K562 (cell line): Measurements from ENCODE around the gene RIPOR2. TPM values are rescaled to one million over a fixed set of nuclear protein-coding genes. Genes with fewer than 3 reads are reported as not detected.

Experiments
- CC2D1A ChIP-seq: fragments of 450-650 bp; IDR thresholded peaks from 2 replicates; pipeline ENCODE4 v1.6.1; 2017; ENCODE audit warnings: mild to moderate bottlenecking
- CREB3L1 ChIP-seq: fragments of 450-650 bp; IDR thresholded peaks from 2 replicates; pipeline ENCODE4 v1.6.1; 2014; ENCODE audit warnings: low read depth, mild to moderate bottlenecking, moderate library complexity, borderline replicate concordance
- FUS ChIP-seq: fragments of 200-400 bp; formaldehyde crosslinking; optimal IDR thresholded peaks from 2 replicates; pipeline ENCODE3; 2017; ENCODE audit warnings: low read depth, low read length
- HDAC3 ChIP-seq: fragments of 450-650 bp; IDR thresholded peaks from 2 replicates; pipeline ENCODE4 v1.6.1; 2018; ENCODE audit warnings: borderline replicate concordance, mild to moderate bottlenecking, moderate library complexity; ENCODE audit not compliant: partially characterized antibody
- JUNB ChIP-seq: fragments of 450-650 bp; formaldehyde crosslinking; conservative IDR thresholded peaks from 2 replicates; pipeline ENCODE4 v1.4.0; 2020; ENCODE audit warnings: mild to moderate bottlenecking
- KDM4B ChIP-seq, 2 experiments: fragments of 450-650 bp in 1 of 2; sonication (generic) in 1 of 2; IDR thresholded peaks; 2 replicates each; pipeline ENCODE4 v1.6.1; 2016 to 2017; ENCODE audit warnings: borderline replicate concordance in 2 of 2, antibody characterized with exemption in 1 of 2, low read depth in 1 of 2, mild to moderate bottlenecking in 1 of 2
- KLF6 ChIP-seq: fragments of 250-450 bp; sonication (Bioruptor Pico); IDR thresholded peaks from 2 replicates; pipeline ENCODE4 v1.4.0; 2020; ENCODE audit warnings: mild to moderate bottlenecking, moderate library complexity, borderline replicate concordance
- NR3C1 ChIP-seq: sonication (generic); formaldehyde crosslinking; IDR thresholded peaks from 2 replicates; pipeline ENCODE4 v1.8.1; 2022; ENCODE audit warnings: missing genetic modification reagents
- RBM22 ChIP-seq: fragments of 200-400 bp; formaldehyde crosslinking; IDR thresholded peaks from 2 replicates; pipeline ENCODE4 v1.6.1; 2018; ENCODE audit warnings: low read length, low read depth; ENCODE audit not compliant: poor library complexity, severe bottlenecking
- SAFB2 ChIP-seq: fragments of 200-400 bp; formaldehyde crosslinking; IDR thresholded peaks from 2 replicates; pipeline ENCODE4 v1.6.1; 2018; ENCODE audit warnings: borderline replicate concordance, low read length, low read depth, moderate library complexity; ENCODE audit not compliant: severe bottlenecking
- SMAD1 ChIP-seq: fragments of 150-350 bp; IDR thresholded peaks from 2 replicates; pipeline ENCODE4 v1.6.1; 2014; ENCODE audit warnings: low read length, low read depth; ENCODE audit not compliant: partially characterized antibody
- SPI1 ChIP-seq: IDR thresholded peaks from 2 replicates; pipeline ENCODE4 v1.6.1; 2011; ENCODE audit warnings: low read depth, low read length, control low read depth, borderline replicate concordance
- TAF7 ChIP-seq: fragments of 450-650 bp; IDR thresholded peaks from 2 replicates; pipeline ENCODE4 v1.6.1; 2016; ENCODE audit warnings: missing genetic modification characterization, missing compliant biosample characterization
- ZNF143 ChIP-seq: sonication (generic); formaldehyde crosslinking; IDR thresholded peaks from 2 replicates; pipeline ENCODE4 v1.9.0; 2022; ENCODE audit warnings: mild to moderate bottlenecking, missing genetic modification reagents
- ZNF707 ChIP-seq: fragments of 250-450 bp; sonication (Bioruptor Pico); conservative IDR thresholded peaks from 2 replicates; pipeline ENCODE4 v1.8.0; 2022; ENCODE audit warnings: inconsistent platforms, mild to moderate bottlenecking, moderate library complexity
- ZNF764 ChIP-seq: fragments of 250-450 bp; sonication (Bioruptor Pico); IDR thresholded peaks from 2 replicates; pipeline ENCODE4 v1.4.0; 2020; ENCODE audit warnings: low read depth, mild to moderate bottlenecking, moderate library complexity
- polyA plus RNA-seq, 8 experiments: library from polyadenylated mRNA; depleted of rRNA in 4 of 8; stranded (reverse) in 5 of 8; unstranded in 3 of 8; fragments of >200 nt; fragmentation: Nextera tagmentation in 2 of 8; fragmentation: Illumina TruSeq in 1 of 8; extraction: Ambion mirVana in 2 of 8; extraction: Trizol in 1 of 8; gene quantifications; 2 replicates each; pipeline versions ENCODE4 v1.2.1 to v1.2.3, GENCODE V29; 2011 to 2014; ENCODE audit warnings: inconsistent platforms in 1 of 8, missing spikeins in 1 of 8
- total RNA-seq, 7 experiments: library from RNA; depleted of rRNA in 6 of 7; stranded (reverse); fragments of >200 nt in 6 of 7; fragmentation: Illumina TruSeq in 2 of 7; extraction: Trizol in 2 of 7; gene quantifications; 2 replicates each; pipeline versions ENCODE4 v1.2.1 to v1.2.3, GENCODE V29; 2011 to 2021; ENCODE audit warnings: low replicate concordance in 1 of 7
- TF ChIP-seq, protein P1 (sequence below): sonication (generic); formaldehyde crosslinking; IDR thresholded peaks from 2 replicates; pipeline ENCODE4 v1.8.0; 2022; ENCODE audit warnings: mild to moderate bottlenecking, missing genetic modification reagents
- TF ChIP-seq, protein P2 (sequence below): sonication (generic); formaldehyde crosslinking; IDR thresholded peaks from 2 replicates; pipeline ENCODE4 v1.8.1; 2023; ENCODE audit warnings: mild to moderate bottlenecking, missing genetic modification reagents, moderate library complexity
- TF ChIP-seq, protein P3 (sequence below), 3 experiments: IDR thresholded peaks in 2 of 3; conservative IDR thresholded peaks in 1 of 3; 2 replicates each; pipeline ENCODE4 v1.5.1; 2011 to 2012; ENCODE audit warnings: low read length in 3 of 3, mild to moderate bottlenecking in 3 of 3, control low read depth in 2 of 3, improper control_type of control experiment in 1 of 3, inconsistent platforms in 1 of 3, low read depth in 1 of 3, mixed read lengths in 1 of 3, moderate library complexity in 1 of 3; ENCODE audit not compliant: insufficient read depth in 2 of 3
- TF ChIP-seq, protein P4 (sequence below): fragments of 250-450 bp; sonication (Bioruptor Pico); IDR thresholded peaks from 2 replicates; pipeline ENCODE4 v1.9.0; 2021; ENCODE audit warnings: mild to moderate bottlenecking

The RIPOR2 gene
- total and polyA plus RNA-seq, 9 of the 15 experiments (the other 6 are each of a cell fraction or from before 2014, with no cell fraction given): 0.04 to 1.0 (median 0.47) TPM; not detected in 2

DNA sequence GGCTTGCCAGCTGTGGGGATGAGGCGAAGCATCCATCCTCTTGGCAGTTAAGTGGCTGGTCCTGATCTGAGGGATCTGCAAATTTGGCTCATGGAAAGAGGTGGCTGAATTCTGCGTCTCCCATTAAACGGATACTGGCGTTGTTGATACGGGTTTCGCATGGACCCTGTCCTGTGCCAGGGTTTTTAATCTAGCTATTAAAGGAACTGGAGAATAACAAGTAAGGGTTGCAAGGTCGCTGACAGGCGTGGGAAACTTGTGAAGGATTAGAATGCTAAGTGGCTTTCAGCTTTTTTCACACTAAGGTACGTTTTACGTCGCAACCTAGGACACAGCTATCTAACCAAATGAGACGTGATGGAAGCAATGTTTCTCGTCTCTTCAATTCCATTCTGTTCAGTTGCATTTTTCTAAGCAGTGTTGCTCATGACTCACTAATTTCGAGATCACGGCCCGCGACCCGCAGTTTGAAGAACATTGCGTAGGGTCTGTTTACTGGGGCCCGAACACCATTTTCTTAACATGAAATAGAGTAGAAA, 160.2 kb downstream of the RIPOR2 start (continued):
- TF ChIP-seq, protein P1, sequence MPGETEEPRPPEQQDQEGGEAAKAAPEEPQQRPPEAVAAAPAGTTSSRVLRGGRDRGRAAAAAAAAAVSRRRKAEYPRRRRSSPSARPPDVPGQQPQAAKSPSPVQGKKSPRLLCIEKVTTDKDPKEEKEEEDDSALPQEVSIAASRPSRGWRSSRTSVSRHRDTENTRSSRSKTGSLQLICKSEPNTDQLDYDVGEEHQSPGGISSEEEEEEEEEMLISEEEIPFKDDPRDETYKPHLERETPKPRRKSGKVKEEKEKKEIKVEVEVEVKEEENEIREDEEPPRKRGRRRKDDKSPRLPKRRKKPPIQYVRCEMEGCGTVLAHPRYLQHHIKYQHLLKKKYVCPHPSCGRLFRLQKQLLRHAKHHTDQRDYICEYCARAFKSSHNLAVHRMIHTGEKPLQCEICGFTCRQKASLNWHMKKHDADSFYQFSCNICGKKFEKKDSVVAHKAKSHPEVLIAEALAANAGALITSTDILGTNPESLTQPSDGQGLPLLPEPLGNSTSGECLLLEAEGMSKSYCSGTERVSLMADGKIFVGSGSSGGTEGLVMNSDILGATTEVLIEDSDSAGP: no peak
- TF ChIP-seq ZNF764 (CRISPR knock-in tag) (no peak), SMAD1 (no peak), CC2D1A (no peak), RBM22 (no peak), ZNF707 (no peak), FUS (no peak), TAF7 (tag) (0 out of 2 replicates have a peak, but pooled peaks have one; percentile 19), JUNB (CRISPR knock-in tag) (no peak), KLF6 (CRISPR knock-in tag) (no peak), KDM4B (IDR thresholded peaks at IDR 0.05; ENCODE audit: borderline replicate concordance in 2 of 2, low read depth in 1 of 2) (no peak), NR3C1 (CRISPR knock-in tag) (no peak), HDAC3 (no peak), ZNF143 (CRISPR knock-in tag) (no peak), SAFB2 (no peak), CREB3L1 (no peak), SPI1 (no peak)
- TF ChIP-seq, protein P2, sequence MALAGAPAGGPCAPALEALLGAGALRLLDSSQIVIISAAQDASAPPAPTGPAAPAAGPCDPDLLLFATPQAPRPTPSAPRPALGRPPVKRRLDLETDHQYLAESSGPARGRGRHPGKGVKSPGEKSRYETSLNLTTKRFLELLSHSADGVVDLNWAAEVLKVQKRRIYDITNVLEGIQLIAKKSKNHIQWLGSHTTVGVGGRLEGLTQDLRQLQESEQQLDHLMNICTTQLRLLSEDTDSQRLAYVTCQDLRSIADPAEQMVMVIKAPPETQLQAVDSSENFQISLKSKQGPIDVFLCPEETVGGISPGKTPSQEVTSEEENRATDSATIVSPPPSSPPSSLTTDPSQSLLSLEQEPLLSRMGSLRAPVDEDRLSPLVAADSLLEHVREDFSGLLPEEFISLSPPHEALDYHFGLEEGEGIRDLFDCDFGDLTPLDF: no peak
- TF ChIP-seq, protein P3, sequence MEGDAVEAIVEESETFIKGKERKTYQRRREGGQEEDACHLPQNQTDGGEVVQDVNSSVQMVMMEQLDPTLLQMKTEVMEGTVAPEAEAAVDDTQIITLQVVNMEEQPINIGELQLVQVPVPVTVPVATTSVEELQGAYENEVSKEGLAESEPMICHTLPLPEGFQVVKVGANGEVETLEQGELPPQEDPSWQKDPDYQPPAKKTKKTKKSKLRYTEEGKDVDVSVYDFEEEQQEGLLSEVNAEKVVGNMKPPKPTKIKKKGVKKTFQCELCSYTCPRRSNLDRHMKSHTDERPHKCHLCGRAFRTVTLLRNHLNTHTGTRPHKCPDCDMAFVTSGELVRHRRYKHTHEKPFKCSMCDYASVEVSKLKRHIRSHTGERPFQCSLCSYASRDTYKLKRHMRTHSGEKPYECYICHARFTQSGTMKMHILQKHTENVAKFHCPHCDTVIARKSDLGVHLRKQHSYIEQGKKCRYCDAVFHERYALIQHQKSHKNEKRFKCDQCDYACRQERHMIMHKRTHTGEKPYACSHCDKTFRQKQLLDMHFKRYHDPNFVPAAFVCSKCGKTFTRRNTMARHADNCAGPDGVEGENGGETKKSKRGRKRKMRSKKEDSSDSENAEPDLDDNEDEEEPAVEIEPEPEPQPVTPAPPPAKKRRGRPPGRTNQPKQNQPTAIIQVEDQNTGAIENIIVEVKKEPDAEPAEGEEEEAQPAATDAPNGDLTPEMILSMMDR (IDR thresholded peaks at IDR 0.05 in 2 of 3, conservative IDR thresholded peaks at IDR 0.05 in 1 of 3; ENCODE audit: insufficient read depth in 2 of 3, low read depth in 1 of 3, low read length in 3 of 3): no peak
- TF ChIP-seq, protein P4, sequence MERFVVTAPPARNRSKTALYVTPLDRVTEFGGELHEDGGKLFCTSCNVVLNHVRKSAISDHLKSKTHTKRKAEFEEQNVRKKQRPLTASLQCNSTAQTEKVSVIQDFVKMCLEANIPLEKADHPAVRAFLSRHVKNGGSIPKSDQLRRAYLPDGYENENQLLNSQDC (CRISPR knock-in tag): no peak
